Ovary (tissue), 3 donors: ENCODE data around the gene ATP2C1.

Source experiments
- EP300 ChIP-seq: sonication (generic); formaldehyde crosslinking; IDR thresholded peaks from one replicate; pipeline ENCODE4 v1.6.1; 2017; ENCODE audit warnings: antibody characterized with exemption
- POLR2A ChIP-seq: fragments of 450-650 bp; IDR thresholded peaks from one replicate; pipeline ENCODE4 v1.6.1; 2017; ENCODE audit warnings: antibody characterized with exemption, mild to moderate bottlenecking, moderate library complexity
- TF ChIP-seq, protein P1 (sequence below), 3 donors: fragments of 450-650 bp in 2 of 3; fragments of 200-600 bp in 1 of 3; IDR thresholded peaks; one replicate each; pipeline versions ENCODE4 v1.5.1 to v1.8.0; 2016 to 2022; ENCODE audit warnings: antibody characterized with exemption in 3 of 3, mild to moderate bottlenecking in 1 of 3
- donor health status: DM: no; HTN: no; CAD: no.

DNA sequence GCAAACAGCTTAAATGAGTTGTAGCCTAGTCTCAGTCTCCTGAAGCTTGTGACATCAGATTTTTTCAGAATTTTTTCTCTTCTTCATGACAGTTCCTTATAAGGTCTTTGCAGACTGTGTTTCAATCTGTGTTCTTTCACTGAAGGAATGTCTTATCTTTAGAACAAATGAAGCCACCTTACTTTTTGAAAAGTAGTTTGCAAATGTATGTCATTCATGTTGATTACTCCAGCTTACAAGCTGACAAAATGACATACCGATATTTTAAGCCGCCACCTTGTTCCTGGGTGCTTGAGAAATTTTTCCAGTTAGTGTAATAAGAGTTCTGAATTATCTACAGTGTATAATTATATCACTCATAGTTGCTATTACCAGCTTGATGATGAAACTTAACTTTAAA, 75.7 kb downstream of the ATP2C1 start:
- TF ChIP-seq, protein P1, sequence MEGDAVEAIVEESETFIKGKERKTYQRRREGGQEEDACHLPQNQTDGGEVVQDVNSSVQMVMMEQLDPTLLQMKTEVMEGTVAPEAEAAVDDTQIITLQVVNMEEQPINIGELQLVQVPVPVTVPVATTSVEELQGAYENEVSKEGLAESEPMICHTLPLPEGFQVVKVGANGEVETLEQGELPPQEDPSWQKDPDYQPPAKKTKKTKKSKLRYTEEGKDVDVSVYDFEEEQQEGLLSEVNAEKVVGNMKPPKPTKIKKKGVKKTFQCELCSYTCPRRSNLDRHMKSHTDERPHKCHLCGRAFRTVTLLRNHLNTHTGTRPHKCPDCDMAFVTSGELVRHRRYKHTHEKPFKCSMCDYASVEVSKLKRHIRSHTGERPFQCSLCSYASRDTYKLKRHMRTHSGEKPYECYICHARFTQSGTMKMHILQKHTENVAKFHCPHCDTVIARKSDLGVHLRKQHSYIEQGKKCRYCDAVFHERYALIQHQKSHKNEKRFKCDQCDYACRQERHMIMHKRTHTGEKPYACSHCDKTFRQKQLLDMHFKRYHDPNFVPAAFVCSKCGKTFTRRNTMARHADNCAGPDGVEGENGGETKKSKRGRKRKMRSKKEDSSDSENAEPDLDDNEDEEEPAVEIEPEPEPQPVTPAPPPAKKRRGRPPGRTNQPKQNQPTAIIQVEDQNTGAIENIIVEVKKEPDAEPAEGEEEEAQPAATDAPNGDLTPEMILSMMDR (IDR thresholded peaks at IDR 0.05) = no peak
- no peak for TF ChIP-seq POLR2A
- no peak for TF ChIP-seq EP300
